HG03565 (cell line): ENCODE measurements around the gene CDC45.
A peak's percentile ranks its signal among the peaks of the same experiment; 100 is the strongest.
"Not testable (repeated sequence)": the region's sequence is repeated elsewhere in the genome, so short reads cannot be mapped to it uniquely, and the experiment has no call there.

ENCODE experiments used
- ATAC-seq: cut with Tn5 transposase; IDR thresholded peaks from one replicate; pipeline ENCODE4 v1.9.1; 2021; ENCODE audit warnings: mild to moderate bottlenecking, moderate library complexity; ENCODE audit not compliant: unreplicated experiment

Gene CDC45

GRCh38 chr22:19479355-19480172 is at the start of gene CDC45:
Gene CDC45 (plus strand): TSS chr22:19479920. CDS start chr22:19479969, 49 bp downstream.
- ATAC-seq = peak; percentile 73

- no peak for ATAC-seq
These were observed 49.5 kb upstream of the CDC45 start for GRCh38 chr22:19429950-19430889.

GRCh38 chr22:19430890-19431541 is 48.7 kb upstream of the CDC45 start:
- ATAC-seq = no peak

GRCh38 chr22:19431649-19432132 is 48.0 kb upstream of the CDC45 start, which contains the start of gene HIRA:
Gene HIRA (minus strand): TSS chr22:19431733. CDS start chr22:19431476, 257 bp downstream.
- ATAC-seq = peak; percentile 41

- peak; percentile 59 for ATAC-seq
These were observed 47.4 kb upstream of the CDC45 start, which contains the start of gene MRPL40 for GRCh38 chr22:19432133-19432851. Gene MRPL40 (plus strand): TSS chr22:19432545. CDS start chr22:19432555, 10 bp downstream.

- ATAC-seq = no peak
These were observed 45.3 kb upstream of the CDC45 start for GRCh38 chr22:19434401-19434800.

- no peak for ATAC-seq
These were observed 44.7 kb upstream of the CDC45 start for GRCh38 chr22:19434829-19435580.

GRCh38 chr22:19436444-19437161 is 43.1 kb upstream of the CDC45 start:
- not testable (repeated sequence) for ATAC-seq

- no peak for ATAC-seq
These were observed 41.4 kb upstream of the CDC45 start for GRCh38 chr22:19438298-19438697.

- ATAC-seq = no peak
These were observed 39.1 kb upstream of the CDC45 start for GRCh38 chr22:19440411-19441195.

- ATAC-seq = no peak
These were observed 37.6 kb upstream of the CDC45 start for GRCh38 chr22:19442166-19442565.

- no peak for ATAC-seq
These were observed 36.0 kb upstream of the CDC45 start for GRCh38 chr22:19443544-19444211.

GRCh38 chr22:19445279-19445982 is 34.3 kb upstream of the CDC45 start:
- ATAC-seq = not testable (repeated sequence)

- ATAC-seq = no peak
These were observed 33.0 kb upstream of the CDC45 start for GRCh38 chr22:19446603-19447329.

GRCh38 chr22:19447330-19448075 is 32.2 kb upstream of the CDC45 start, which contains the start of gene C22orf39:
Gene C22orf39 (minus strand): TSS chr22:19447711. CDS start chr22:19447688, 23 bp downstream.
- ATAC-seq = peak; percentile 68
